Activated CD8-positive, alpha-beta T cell treated with anti-CD3 and anti-CD28 coated beads for 36 hours (primary cell): ENCODE measurements around the gene SCRT2. TPM values are rescaled to one million over a fixed set of nuclear protein-coding genes. Genes with fewer than 3 reads are reported as not detected.

Source experiments
- ATAC-seq: fragments of 200-7000 bp; cut with Tn5 transposase; one replicate; pipeline ENCODE4 v1.10.0; 2021; ENCODE audit warnings: mild to moderate bottlenecking, moderate library complexity
- CTCF ChIA-PET: fragments of 350-600 bp; sonication (Branson Sonifier 250); formaldehyde crosslinking; loops from one replicate; lab custom pipeline; 2021; ENCODE audit warnings: antibody characterized with exemption; lab: Charles Lee
- POLR2A ChIA-PET: fragments of 350-600 bp; sonication (Branson Sonifier 250); formaldehyde crosslinking; loops from one replicate; lab custom pipeline; 2021; ENCODE audit warnings: antibody characterized with exemption; lab: Charles Lee
- DNase-seq: peaks from one replicate; pipeline ENCODE4 v3.0.0-alpha.2; 2020
- H3K27ac Mint-ChIP-seq: one replicate; pipeline ENCODE4 v1.8.0; 2021; ENCODE audit warnings: mild to moderate bottlenecking, mixed read lengths
- H3K27me3 Mint-ChIP-seq: one replicate; pipeline ENCODE4 v1.8.0; 2021; ENCODE audit warnings: mixed read lengths
- H3K36me3 Mint-ChIP-seq: one replicate; pipeline ENCODE4 v1.8.0; 2021; ENCODE audit warnings: low read depth, mixed read lengths
- H3K4me1 Mint-ChIP-seq: one replicate; pipeline ENCODE4 v1.8.0; 2021; ENCODE audit warnings: low read depth, mixed read lengths
- H3K4me3 Mint-ChIP-seq: one replicate; pipeline ENCODE4 v1.8.0; 2021; ENCODE audit warnings: mild to moderate bottlenecking, moderate library complexity, mixed read lengths
- H3K9me3 Mint-ChIP-seq: one replicate; pipeline ENCODE4 v1.8.0; 2021; ENCODE audit warnings: mixed read lengths
- CTCF ChIP-seq: fragments of 200-600 bp; IDR thresholded peaks from one replicate; pipeline ENCODE4 v1.8.0; 2022; ENCODE audit warnings: antibody characterized with exemption, mild to moderate bottlenecking
- intact Hi-C: fragments of 100-400 bp; cut with micrococcal nuclease; formaldehyde crosslinking; loops from one replicate; pipeline ENCODE4 v1.10.0; 2022
- total RNA-seq, 2 experiments: library from RNA; stranded (reverse); gene quantifications; one replicate each; pipeline ENCODE4 v1.2.3, GENCODE V29; 2021

The SCRT2 gene
- total RNA-seq, 2 experiments from 2014 or later, result not detected

DNA sequence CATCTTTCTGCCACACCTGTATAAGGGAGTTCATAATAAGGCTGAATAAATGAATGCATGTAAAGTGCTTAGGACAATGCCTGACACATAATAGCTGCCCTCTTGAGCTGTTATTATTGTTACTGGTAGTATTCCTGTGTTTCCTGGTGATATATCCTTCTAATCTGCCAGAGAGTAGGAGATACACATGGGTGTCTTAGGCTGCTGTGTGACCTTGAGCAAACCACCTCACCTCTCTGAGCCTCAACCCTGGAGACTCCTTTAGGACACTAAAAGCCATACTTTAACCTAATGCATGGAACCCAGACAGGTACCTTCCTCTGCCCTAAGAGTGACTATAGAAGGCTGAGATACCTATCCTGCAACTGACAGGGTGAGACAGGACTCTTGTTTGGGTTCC is 7.6 kb downstream of the SCRT2 start:
- POLR2A ChIA-PET, result no interaction called here
- no peaks in the 10 kb centered on the region for H3K36me3 Mint-ChIP-seq
- no peak overlapping the region for H3K4me3 Mint-ChIP-seq
- ATAC-seq (no peak), DNase-seq (no peak)
- intact Hi-C loops, result no loop called here
- CTCF ChIA-PET, result interaction anchor here (0.6 to 3.0 kb wide), 11 partner anchors 10 to 296 kb away, joined by 3 to 17 read pairs (median 5); no protein-coding TSS in a partner anchor
- H3K4me1 Mint-ChIP-seq, result peaks cover 2% of the 10 kb centered on the region
- TF ChIP-seq CTCF, result no peak
- peaks cover 52% of the 10 kb centered on the region for H3K27me3 Mint-ChIP-seq
- H3K9me3 Mint-ChIP-seq, result no peaks in the 10 kb centered on the region
- no peak overlapping the region for H3K27ac Mint-ChIP-seq

DNA sequence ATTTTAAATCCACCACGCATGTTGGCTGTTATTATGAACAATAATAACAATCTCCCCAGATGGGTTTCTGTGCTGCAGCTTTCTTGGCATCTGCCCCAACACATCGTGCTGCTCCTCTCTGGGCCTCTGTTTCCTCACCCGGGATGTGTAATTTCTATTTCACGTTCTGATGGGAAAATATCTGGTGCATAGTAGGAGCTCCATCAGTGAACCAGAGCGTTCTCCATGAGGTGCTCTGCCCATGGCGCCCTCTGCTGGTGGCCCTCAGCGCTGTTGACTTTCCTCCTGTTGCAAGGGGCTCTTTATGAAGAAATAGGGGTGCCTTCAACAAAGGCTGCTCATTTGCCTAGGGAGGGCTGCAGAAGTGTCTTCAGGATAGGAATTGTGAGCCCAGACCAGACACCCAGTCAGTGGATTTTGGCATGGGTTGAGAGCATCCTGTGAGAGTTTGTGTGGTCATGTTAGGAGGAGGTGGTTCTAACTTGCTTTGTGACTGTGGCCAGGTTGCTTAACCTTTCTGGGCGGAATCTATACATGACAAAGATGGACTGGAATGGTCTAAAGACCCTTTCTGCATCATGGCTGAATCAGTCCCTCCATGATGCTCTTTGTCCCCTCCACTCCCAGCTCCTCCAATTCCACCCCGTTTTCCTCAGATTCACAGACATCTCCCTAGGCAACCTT is 8.1 kb downstream of the SCRT2 start:
- peak; percentile 78 for TF ChIP-seq CTCF
- Mint-ChIP-seq H3K9me3 (no peaks in the 10 kb centered on the region), H3K4me3 (no peak overlapping the region), H3K27me3 (peaks cover 53% of the 10 kb centered on the region), H3K4me1 (peaks cover 6% of the 10 kb centered on the region), H3K36me3 (no peaks in the 10 kb centered on the region), H3K27ac (no peak overlapping the region)
- ChIA-PET POLR2A (interaction anchor here (0.7 kb wide), 1 partner anchor 112 kb away, joined by 3 read pairs; no protein-coding TSS in a partner anchor), CTCF (interaction anchor here (0.5 to 3.0 kb wide), 27 partner anchors 9 to 501 kb away, joined by 3 to 17 read pairs (median 4); no protein-coding TSS in a partner anchor)
- peak; percentile 62 for ATAC-seq
- intact Hi-C loops, result no loop called here
- DNase-seq, result peak; percentile 83

DNA sequence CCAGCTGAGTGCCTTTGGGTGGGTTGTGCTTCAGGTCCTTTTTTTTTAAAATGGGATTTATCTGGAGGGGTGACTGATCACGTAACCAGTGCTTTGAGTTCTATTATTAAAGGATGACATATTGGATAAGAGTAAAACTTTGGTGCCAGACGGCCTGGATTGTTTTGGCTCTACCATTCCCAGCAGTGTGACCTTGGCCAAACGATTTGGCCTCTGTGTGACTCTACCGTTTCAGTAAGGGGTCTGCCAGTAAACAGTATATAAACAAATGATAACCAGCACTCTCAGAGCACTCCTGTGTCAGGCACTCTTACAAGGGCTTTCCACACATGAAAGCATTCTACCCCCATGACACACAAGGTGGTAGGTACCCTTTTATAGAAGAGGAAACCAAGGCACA is 8.7 kb downstream of the SCRT2 start:
- no peak overlapping the region for H3K27ac Mint-ChIP-seq

GRCh38 chr20:665276-665675 is 10.3 kb downstream of the SCRT2 start:
- ATAC-seq (no peak), DNase-seq (no peak)
- TF ChIP-seq CTCF, result no peak
- H3K4me3 Mint-ChIP-seq, result no peak overlapping the region
- H3K36me3 Mint-ChIP-seq, result no peaks in the 10 kb centered on the region
- H3K4me1 Mint-ChIP-seq, result peaks cover 6% of the 10 kb centered on the region
- H3K9me3 Mint-ChIP-seq, result no peaks in the 10 kb centered on the region
- intact Hi-C loops, result no loop called here
- ChIA-PET POLR2A (no interaction called here), CTCF (interaction anchor here (0.7 to 2.1 kb wide), 5 partner anchors 8 to 245 kb away, joined by 3 to 11 read pairs (median 3); no protein-coding TSS in a partner anchor)
- peaks cover 51% of the 10 kb centered on the region for H3K27me3 Mint-ChIP-seq
- no peak overlapping the region for H3K27ac Mint-ChIP-seq

More for the DNA sequence above, 8.7 kb downstream of the SCRT2 start:
- TF ChIP-seq CTCF, result no peak
- Mint-ChIP-seq H3K4me3 (no peak overlapping the region), H3K4me1 (peaks cover 6% of the 10 kb centered on the region), H3K27me3 (peaks cover 47% of the 10 kb centered on the region), H3K36me3 (no peaks in the 10 kb centered on the region), H3K9me3 (no peaks in the 10 kb centered on the region)
- ChIA-PET POLR2A (interaction anchor here (0.6 to 0.7 kb wide), 2 partner anchors 112 to 185 kb away, joined by 3 read pairs; no protein-coding TSS in a partner anchor), CTCF (interaction anchor here (0.5 to 3.0 kb wide), 25 partner anchors 9 to 501 kb away, joined by 3 to 17 read pairs (median 4); no protein-coding TSS in a partner anchor)
- DNase-seq, result no peak
- no peak for ATAC-seq
- intact Hi-C loops, result no loop called here

DNA sequence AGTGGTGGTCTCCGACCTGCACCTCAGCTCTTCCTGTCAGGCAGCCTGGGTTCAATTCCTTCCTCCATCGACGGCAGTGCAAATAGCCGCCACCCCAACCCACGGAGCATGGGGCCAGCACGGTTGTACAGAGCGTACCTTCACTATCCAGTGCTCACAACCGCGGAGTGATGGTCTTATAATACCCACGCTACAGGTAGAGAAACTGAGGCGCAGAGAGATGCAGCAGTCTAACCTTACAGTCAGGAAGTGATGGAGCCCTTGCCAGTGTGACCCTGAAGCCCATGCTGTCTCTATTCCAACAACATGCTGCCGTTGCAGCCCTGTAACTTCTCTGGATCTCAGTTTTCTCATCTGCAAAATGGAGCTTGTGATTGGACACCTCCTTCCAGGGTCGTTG is 11.0 kb downstream of the SCRT2 start:
- no peak for TF ChIP-seq CTCF
- H3K4me1 Mint-ChIP-seq, result peaks cover 6% of the 10 kb centered on the region
- POLR2A ChIA-PET, result no interaction called here
- H3K4me3 Mint-ChIP-seq, result no peak overlapping the region
- H3K27ac Mint-ChIP-seq, result no peak overlapping the region
- CTCF ChIA-PET, result interaction anchor here (0.9 to 2.1 kb wide), 4 partner anchors 9 to 75 kb away, joined by 3 to 11 read pairs (median 5); no protein-coding TSS in a partner anchor
- ATAC-seq, result no peak
- H3K9me3 Mint-ChIP-seq, result no peaks in the 10 kb centered on the region
- peaks cover 52% of the 10 kb centered on the region for H3K27me3 Mint-ChIP-seq
- H3K36me3 Mint-ChIP-seq, result no peaks in the 10 kb centered on the region
- intact Hi-C loops, result no loop called here
- DNase-seq, result no peak
